ENCODE data around the gene PCNT.
"Not testable (repeated sequence)": the region's sequence is repeated elsewhere in the genome, so short reads cannot be mapped to it uniquely, and the experiment has no call there.

Gene PCNT

GRCh38 chr21:46357684-46358425 lies 33.9 kb downstream of the PCNT start:
- DNase-seq, result no peak

- DNase-seq, result no peak
These were observed 37.2 kb downstream of the PCNT start for GRCh38 chr21:46361176-46361575.

- DNase-seq, result no peak
These were observed 38.0 kb downstream of the PCNT start for GRCh38 chr21:46361935-46362334.

- DNase-seq, result no peak
These were observed 39.0 kb downstream of the PCNT start for GRCh38 chr21:46362946-46363345.

GRCh38 chr21:46363698-46364097 lies 39.7 kb downstream of the PCNT start:
- DNase-seq, result no peak

- DNase-seq, result no peak
These were observed 42.1 kb downstream of the PCNT start for GRCh38 chr21:46366091-46366490.

GRCh38 chr21:46366561-46366960 lies 42.6 kb downstream of the PCNT start:
- DNase-seq, result no peak

- DNase-seq, result no peak
These were observed 43.0 kb downstream of the PCNT start for GRCh38 chr21:46366966-46367365.

- no peak for DNase-seq
These were observed 44.8 kb downstream of the PCNT start for GRCh38 chr21:46368533-46369285.

GRCh38 chr21:46369520-46370235 lies 45.7 kb downstream of the PCNT start:
- DNase-seq, result no peak

- no peak for DNase-seq
These were observed 47.5 kb downstream of the PCNT start for GRCh38 chr21:46371204-46372013.

GRCh38 chr21:46372014-46372485 lies 48.1 kb downstream of the PCNT start:
- DNase-seq, result no peak

GRCh38 chr21:46372947-46373346 lies 49.0 kb downstream of the PCNT start:
- not testable (repeated sequence) for DNase-seq

GRCh38 chr21:46374761-46375389 lies 50.9 kb downstream of the PCNT start:
- peak; percentile 45 for DNase-seq

- DNase-seq, result no peak
These were observed 51.7 kb downstream of the PCNT start for GRCh38 chr21:46375560-46376230.

GRCh38 chr21:46376231-46376628 lies 52.3 kb downstream of the PCNT start:
- no peak for DNase-seq

- DNase-seq, result no peak
These were observed 53.0 kb downstream of the PCNT start for GRCh38 chr21:46376856-46377453.

GRCh38 chr21:46377789-46378188 lies 53.8 kb downstream of the PCNT start:
- DNase-seq, result no peak

- no peak for DNase-seq
These were observed 55.1 kb downstream of the PCNT start for GRCh38 chr21:46379105-46379504.

GRCh38 chr21:46379691-46380090 lies 55.7 kb downstream of the PCNT start:
- DNase-seq, result no peak

- DNase-seq, result no peak
These were observed 57.6 kb downstream of the PCNT start for GRCh38 chr21:46381541-46381940.

Measured in right hindlimb (tissue), 1 donor.